GM18511 (cell line): Measurements from ENCODE around the gene DBF4.
"Not testable (repeated sequence)": the region's sequence is repeated elsewhere in the genome, so short reads cannot be mapped to it uniquely, and the experiment has no call there.

Source experiments
- ATAC-seq: cut with Tn5 transposase; IDR thresholded peaks from one replicate; pipeline ENCODE4 v1.9.1; 2021; ENCODE audit warnings: mild to moderate bottlenecking, moderate library complexity; ENCODE audit not compliant: unreplicated experiment

Gene DBF4

DNA sequence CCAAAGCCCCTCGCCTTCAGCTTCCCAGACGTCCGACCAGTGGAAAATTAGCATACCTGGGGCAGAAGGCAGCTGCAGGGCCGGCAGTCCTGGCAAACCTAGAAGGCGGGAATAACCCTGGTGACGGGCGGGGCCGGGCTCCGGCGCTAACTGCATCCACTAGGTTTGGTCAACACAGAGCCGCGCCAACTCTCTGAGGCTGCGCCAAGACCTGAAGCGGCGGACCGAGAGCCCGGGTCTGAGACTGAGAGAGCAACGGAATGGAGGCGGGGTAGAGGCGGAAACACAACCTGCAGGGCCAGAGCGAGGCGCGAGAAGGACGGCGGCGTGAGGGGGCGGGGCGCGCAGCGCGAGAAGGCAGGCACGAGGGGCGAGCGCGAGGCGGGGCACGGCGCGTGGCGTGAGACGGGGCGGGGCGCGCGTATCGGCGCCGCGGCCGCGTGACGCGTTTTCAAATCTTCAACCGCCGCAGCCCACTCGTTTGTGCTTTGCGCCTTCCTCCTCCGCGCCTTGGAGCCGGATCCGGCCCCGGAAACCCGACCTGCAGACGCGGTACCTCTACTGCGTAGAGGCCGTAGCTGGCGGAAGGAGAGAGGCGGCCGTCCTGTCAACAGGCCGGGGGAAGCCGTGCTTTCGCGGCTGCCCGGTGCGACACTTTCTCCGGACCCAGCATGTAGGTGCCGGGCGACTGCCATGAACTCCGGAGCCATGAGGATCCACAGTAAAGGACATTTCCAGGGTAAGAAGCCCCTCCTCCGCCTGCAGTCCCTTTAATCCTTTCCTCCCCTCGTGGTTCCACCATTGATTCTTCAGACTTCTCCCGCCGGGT, at the start of gene DBF4, which contains the start of gene SLC25A40:
TSS of gene DBF4 (plus strand) at position 454 of the 829 bp plus-strand sequence. CDS start at position 694, 240 bp downstream.
TSS of gene SLC25A40 (minus strand) at position 321 of the 829 bp plus-strand sequence. CDS start 17,633 bp downstream, outside the sequence.
- ATAC-seq, result peak; percentile 89

DNA sequence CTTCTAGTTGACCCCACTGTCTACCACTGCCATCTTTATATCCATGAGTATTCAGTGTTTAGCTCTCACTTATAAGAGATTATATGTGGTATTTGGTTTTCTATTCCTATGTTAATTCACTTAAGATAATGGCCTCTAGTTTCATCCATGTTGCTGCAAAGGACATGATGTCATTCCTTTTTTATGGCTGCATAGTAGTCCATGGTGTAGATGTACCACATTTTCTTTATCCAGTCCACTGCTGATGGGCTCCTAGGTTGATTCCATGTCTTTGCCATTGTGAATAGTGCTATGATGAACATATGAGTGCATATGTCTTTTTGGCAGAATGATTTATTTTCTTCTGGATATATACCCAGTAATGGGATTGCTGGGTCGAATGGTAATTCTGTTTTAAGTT, 47.9 kb upstream of the DBF4 start:
- ATAC-seq, result not testable (repeated sequence)

DNA sequence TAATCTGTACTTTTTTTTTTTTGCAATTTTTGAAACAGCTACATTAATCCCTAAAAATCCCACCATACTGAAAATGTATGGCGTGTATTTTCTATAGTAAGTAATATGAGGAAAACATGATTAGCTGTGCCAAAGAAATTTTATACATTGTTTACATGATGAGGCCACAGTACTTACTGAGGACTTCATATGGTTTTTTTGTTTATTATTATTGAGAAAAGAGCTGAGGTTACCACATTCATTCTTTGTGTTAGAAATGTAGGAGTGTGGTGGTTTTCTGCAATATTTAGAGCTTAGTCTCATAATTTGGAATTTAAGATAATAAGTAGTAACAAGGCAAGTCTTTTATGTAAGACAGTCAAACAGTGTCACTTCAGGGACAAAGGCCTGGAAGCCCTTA, 45.2 kb upstream of the DBF4 start:
- no peak for ATAC-seq

- no peak for ATAC-seq
Observed at GRCh38 chr7:87833130-87833529, 43.2 kb upstream of the DBF4 start.

DNA sequence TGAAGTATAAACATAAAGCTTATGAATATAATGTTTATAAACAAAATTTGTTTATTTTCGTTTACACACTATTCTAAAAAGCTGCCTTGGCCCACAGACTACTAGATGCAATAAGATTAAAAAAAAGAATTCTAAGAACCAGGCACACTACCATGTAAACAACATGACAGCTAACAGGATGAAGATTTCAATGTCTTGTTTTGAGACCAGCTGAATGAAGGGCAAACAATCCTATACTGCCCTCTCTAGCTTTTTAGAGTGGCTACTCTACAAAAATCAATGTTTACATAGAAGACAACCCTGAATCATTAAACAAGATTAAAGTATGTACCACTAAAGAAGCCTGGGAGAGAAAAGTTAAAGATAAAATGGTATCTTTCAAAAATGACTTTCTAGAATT, 38.7 kb upstream of the DBF4 start:
- no peak for ATAC-seq

DNA sequence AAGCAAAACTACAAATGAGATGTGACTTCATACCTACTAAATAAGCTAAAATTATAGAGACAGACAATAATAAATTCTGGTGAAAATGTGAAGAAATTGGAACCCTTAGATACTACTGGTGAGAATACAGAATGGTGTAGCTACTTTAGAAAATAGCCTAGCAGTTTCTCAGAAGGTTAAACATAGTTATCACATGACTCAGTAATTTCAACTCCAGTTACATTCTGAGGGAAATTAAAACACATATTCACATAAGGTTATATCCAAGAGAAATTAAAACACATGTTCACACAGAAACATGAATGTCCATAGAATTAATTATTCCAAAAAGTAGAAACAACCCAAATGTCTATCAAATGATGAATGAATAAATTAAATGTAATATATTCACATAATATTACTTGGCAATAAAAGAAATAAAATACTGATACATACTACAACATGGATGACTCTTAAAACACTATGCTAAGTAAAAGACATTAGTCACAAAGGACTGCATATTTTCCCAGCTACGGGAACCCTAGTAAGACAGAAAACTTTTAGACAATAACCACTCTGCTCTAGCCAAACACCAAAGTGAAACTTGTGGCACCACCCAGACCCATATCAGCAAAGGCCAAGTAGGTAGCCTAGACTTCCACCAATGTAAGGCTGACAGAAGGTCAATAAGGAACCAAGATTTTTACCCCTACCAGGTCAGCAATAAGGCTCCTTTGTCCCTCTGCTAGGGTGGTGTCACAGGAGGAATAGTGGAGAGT, 25.3 kb upstream of the DBF4 start:
- no peak for ATAC-seq

GRCh38 chr7:87852306-87852705, 24.0 kb upstream of the DBF4 start:
- no peak for ATAC-seq

GRCh38 chr7:87853237-87853864, 22.9 kb upstream of the DBF4 start:
- ATAC-seq, result no peak

DNA sequence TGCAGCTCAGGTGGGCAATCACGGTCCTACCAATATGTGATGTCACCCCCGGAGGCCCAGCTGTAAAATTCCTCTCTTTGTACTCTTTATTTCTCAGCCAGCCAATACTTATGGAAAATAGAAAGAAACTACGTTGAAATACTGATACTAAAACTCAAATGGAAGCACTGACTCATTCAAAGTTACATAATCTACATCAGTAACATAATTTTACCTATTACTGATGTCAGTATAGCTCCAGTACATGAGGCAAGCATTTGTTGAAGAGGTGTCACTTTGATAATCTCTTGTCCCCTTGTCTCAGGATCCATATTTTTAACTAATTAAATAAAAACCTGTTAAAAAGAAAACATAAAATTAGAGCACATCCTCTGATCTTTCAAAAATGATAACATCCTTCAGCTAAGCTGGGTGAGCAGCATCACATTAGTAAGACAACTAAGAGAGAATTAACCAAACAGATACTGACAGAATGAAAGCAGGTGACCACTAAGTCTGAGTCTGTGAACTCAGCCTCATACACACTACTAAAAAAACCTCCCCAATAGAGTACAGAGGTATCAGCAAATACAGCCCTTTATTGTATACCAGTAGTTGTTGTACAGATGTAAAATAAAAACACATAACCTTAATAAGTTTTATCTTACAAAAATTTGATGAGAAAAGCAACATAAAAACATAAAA, 17.7 kb upstream of the DBF4 start:
- no peak for ATAC-seq

GRCh38 chr7:87866089-87866488, 10.2 kb upstream of the DBF4 start:
- ATAC-seq, result no peak

DNA sequence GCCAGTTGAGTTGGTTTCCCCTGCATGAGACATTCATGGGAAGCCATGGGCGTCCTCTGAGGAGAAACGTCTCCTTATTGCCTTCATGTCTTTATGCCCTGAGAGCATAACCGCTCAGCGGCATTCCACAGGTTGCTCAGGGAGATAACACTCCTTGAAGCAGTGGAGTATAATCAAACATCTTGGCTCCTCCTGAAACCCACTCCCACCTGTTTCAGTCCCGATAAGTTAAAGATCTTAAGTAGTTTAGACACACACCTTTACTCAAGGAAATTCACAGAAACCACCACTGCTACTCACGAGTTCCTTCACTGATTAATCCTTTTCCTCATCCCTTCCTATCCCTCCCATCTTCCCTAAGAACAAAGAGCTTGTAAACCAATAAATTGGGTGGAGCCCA, 9.8 kb upstream of the DBF4 start:
- not testable (repeated sequence) for ATAC-seq

- ATAC-seq, result no peak
Observed at GRCh38 chr7:87870471-87870870, 5.8 kb upstream of the DBF4 start.

GRCh38 chr7:87872346-87872745, 3.9 kb upstream of the DBF4 start:
- no peak for ATAC-seq

- not testable (repeated sequence) for ATAC-seq
Observed at GRCh38 chr7:87873328-87873727, 3.0 kb upstream of the DBF4 start.

DNA sequence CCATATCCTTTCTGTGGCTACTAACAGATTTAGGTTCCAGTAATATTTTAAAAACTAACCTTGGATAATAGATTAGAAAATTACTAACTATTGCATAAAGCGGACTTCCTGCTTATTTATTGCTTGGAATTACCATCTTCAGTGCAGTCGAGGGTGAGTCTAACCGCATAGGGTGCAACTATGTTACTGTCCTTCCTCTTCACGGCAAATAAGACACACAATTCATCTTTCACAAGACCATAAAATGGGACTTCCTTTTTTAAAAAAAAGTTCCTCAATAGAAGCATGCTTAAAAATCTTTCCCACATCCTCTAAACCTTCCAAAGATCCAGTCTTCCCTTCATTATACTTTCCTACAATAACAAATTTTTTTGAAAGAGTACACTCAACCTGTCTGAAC, 2.2 kb upstream of the DBF4 start:
- no peak for ATAC-seq

GRCh38 chr7:87875151-87876039, 898 bp upstream of the DBF4 start:
- ATAC-seq, result peak; percentile 23

- ATAC-seq, result peak; percentile 23
Observed at GRCh38 chr7:87876869-87877234, 559 bp downstream of the DBF4 start.

DNA sequence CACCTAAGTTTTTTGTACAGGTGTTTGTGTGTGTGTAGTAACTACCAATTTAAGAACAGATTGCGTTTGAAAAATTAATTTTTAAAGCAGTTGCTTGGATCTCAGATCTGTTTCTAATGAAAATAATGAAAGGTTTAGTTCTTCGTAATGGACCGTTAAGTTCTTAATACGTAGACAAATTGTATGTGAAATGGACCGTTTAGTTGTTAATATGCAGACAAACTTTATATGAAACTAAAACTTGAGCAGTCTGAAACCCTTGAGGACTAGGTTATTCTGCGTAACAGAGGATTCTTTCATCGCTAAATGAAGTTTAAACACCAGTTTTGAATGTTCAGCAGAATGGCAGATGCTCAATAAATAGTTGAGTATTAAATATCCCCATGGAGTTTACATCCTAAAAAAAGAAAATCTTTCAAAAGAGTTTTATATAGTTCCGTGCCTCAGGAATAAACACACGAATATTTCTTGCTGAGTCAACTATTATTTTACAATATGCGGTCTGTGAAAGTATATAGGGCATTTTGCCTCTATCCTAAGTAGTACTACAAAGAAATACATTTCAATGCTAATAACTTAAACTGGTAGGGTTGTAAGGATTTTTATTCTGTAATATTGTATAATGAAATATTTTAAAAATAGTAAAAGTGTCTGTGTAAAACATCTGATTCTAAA, 1.2 kb downstream of the DBF4 start:
- no peak for ATAC-seq

DNA sequence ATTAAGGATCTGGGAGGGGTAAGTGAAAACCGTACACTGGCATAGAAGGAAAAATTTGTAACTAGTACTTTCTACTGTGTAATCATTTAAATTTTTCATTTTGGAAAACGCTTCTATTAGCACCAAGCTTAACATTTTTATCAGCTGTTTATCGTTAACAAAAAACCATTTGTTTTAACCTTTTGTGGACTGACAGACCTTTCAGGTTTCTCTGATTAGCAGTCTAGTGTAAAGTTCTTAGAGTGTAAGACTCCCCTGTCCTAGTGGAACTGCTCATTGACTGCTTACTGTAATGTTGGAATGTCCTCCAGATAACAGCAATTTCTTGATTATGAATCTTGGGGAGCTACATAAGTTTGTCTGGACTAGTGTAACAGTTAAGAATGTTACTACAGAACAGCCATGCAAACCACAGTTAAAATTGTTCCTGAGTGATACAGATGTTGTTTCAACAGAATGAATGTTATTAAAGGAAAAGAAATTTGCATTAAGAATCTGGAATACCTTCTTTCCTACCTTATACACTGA, 2.0 kb downstream of the DBF4 start:
- ATAC-seq, result no peak
